ENCODE data around the gene TCEAL1.

The TCEAL1 gene

GRCh38 chrX:103616676-103617186 lies 12.0 kb upstream of the TCEAL1 start:
- Histone ChIP-seq H3K9me3 (ENCODE audit: control insufficient read depth, insufficient read depth, low read length) (no peaks in the 10 kb centered on the region), H4K20me1 (ENCODE audit: control insufficient read depth, insufficient read depth, low read depth, low read length) (no peaks in the 10 kb centered on the region), H3K36me3 (ENCODE audit: control insufficient read depth, low read length) (no peaks in the 10 kb centered on the region), H3K4me1 (ENCODE audit: control insufficient read depth, low read length) (no peaks in the 10 kb centered on the region), H3K27ac (ENCODE audit: low read depth, low read length) (no peak overlapping the region), H3K9me2 (replicated peaks; ENCODE audit: control insufficient read depth, low read length) (no peaks in the 10 kb centered on the region), H3K4me3 (ENCODE audit: low read length) (no peak overlapping the region), H3K79me2 (ENCODE audit: control insufficient read depth, low read length) (no peaks in the 10 kb centered on the region), H3K27me3 (ENCODE audit: control insufficient read depth, low read length) (no peaks in the 10 kb centered on the region), H3F3A (ENCODE audit: control insufficient read depth, insufficient read depth) (no peaks in the 10 kb centered on the region), H3K4me2 (ENCODE audit: low read length) (no peak overlapping the region)
- TF ChIP-seq, protein P1, sequence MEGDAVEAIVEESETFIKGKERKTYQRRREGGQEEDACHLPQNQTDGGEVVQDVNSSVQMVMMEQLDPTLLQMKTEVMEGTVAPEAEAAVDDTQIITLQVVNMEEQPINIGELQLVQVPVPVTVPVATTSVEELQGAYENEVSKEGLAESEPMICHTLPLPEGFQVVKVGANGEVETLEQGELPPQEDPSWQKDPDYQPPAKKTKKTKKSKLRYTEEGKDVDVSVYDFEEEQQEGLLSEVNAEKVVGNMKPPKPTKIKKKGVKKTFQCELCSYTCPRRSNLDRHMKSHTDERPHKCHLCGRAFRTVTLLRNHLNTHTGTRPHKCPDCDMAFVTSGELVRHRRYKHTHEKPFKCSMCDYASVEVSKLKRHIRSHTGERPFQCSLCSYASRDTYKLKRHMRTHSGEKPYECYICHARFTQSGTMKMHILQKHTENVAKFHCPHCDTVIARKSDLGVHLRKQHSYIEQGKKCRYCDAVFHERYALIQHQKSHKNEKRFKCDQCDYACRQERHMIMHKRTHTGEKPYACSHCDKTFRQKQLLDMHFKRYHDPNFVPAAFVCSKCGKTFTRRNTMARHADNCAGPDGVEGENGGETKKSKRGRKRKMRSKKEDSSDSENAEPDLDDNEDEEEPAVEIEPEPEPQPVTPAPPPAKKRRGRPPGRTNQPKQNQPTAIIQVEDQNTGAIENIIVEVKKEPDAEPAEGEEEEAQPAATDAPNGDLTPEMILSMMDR (IDR thresholded peaks at IDR 0.05; ENCODE audit: low read depth, low read length, poor library complexity, severe bottlenecking), result no peak
- no peak for TF ChIP-seq EZH2phosphoT487 (IDR thresholded peaks at IDR 0.05; ENCODE audit: borderline replicate concordance, low read length)

- Histone ChIP-seq H4K20me1 (ENCODE audit: control insufficient read depth, insufficient read depth, low read depth, low read length) (no peaks in the 10 kb centered on the region), H3K9me3 (ENCODE audit: control insufficient read depth, insufficient read depth, low read length) (no peaks in the 10 kb centered on the region), H3F3A (ENCODE audit: control insufficient read depth, insufficient read depth) (no peaks in the 10 kb centered on the region), H3K9me2 (replicated peaks; ENCODE audit: control insufficient read depth, low read length) (no peaks in the 10 kb centered on the region), H3K4me1 (ENCODE audit: control insufficient read depth, low read length) (peaks cover 5% of the 10 kb centered on the region), H3K27me3 (ENCODE audit: control insufficient read depth, low read length) (no peaks in the 10 kb centered on the region), H3K27ac (ENCODE audit: low read depth, low read length) (no peak overlapping the region), H3K4me3 (ENCODE audit: low read length) (no peak overlapping the region), H3K4me2 (ENCODE audit: low read length) (no peak overlapping the region), H3K79me2 (ENCODE audit: control insufficient read depth, low read length) (no peaks in the 10 kb centered on the region), H3K36me3 (ENCODE audit: control insufficient read depth, low read length) (no peaks in the 10 kb centered on the region)
- TF ChIP-seq EZH2phosphoT487 (IDR thresholded peaks at IDR 0.05; ENCODE audit: borderline replicate concordance, low read length), result no peak
- TF ChIP-seq, protein P1 (IDR thresholded peaks at IDR 0.05; ENCODE audit: low read depth, low read length, poor library complexity, severe bottlenecking), result no peak
Measured at GRCh38 chrX:103624111-103624510, 4.7 kb upstream of the TCEAL1 start.

GRCh38 chrX:103626855-103627254 lies 1.9 kb upstream of the TCEAL1 start:
- TF ChIP-seq EZH2phosphoT487 (IDR thresholded peaks at IDR 0.05; ENCODE audit: borderline replicate concordance, low read length), result no peak
- TF ChIP-seq, protein P1 (IDR thresholded peaks at IDR 0.05; ENCODE audit: low read depth, low read length, poor library complexity, severe bottlenecking), result no peak
- no peaks in the 10 kb centered on the region for H4K20me1 ChIP-seq (ENCODE audit: control insufficient read depth, insufficient read depth, low read depth, low read length)
- H3K4me2 ChIP-seq (ENCODE audit: low read length), result no peak overlapping the region
- H3F3A ChIP-seq (ENCODE audit: control insufficient read depth, insufficient read depth), result no peaks in the 10 kb centered on the region
- no peaks in the 10 kb centered on the region for H3K9me3 ChIP-seq (ENCODE audit: control insufficient read depth, insufficient read depth, low read length)
- no peaks in the 10 kb centered on the region for H3K79me2 ChIP-seq (ENCODE audit: control insufficient read depth, low read length)
- H3K9me2 ChIP-seq (replicated peaks; ENCODE audit: control insufficient read depth, low read length), result no peaks in the 10 kb centered on the region
- H3K36me3 ChIP-seq (ENCODE audit: control insufficient read depth, low read length), result no peaks in the 10 kb centered on the region
- H3K27me3 ChIP-seq (ENCODE audit: control insufficient read depth, low read length), result no peaks in the 10 kb centered on the region
- H3K4me1 ChIP-seq (ENCODE audit: control insufficient read depth, low read length), result peaks cover 11% of the 10 kb centered on the region
- H3K27ac ChIP-seq (ENCODE audit: low read depth, low read length), result no peak overlapping the region
- no peak overlapping the region for H3K4me3 ChIP-seq (ENCODE audit: low read length)
